H9 (cell line): ENCODE data around the gene UNC5C. TPM values are rescaled to one million over a fixed set of nuclear protein-coding genes. Genes with fewer than 3 reads are reported as not detected.
A peak's percentile ranks its signal among the peaks of the same experiment; 100 is the strongest.

Experiments used
- DNase-seq: peaks from one replicate; pipeline ENCODE4 v3.0.0-alpha.2; 2017
- H2AFZ ChIP-seq: one replicate; pipeline ENCODE4 v1.6.1; 2013; ENCODE audit warnings: mild to moderate bottlenecking, low read length, control low read depth, moderate library complexity
- H2AK5ac ChIP-seq: 2 replicates; pipeline ENCODE4 v1.6.1; 2013; ENCODE audit warnings: low read length, control low read depth, mixed read lengths; ENCODE audit not compliant: insufficient read length
- H2BK120ac ChIP-seq: one replicate; pipeline ENCODE4 v1.6.1; 2013; ENCODE audit warnings: low read depth, mild to moderate bottlenecking, low read length, control low read depth, inconsistent platforms; ENCODE audit not compliant: poor library complexity, severe bottlenecking
- H2BK12ac ChIP-seq: 2 replicates; pipeline ENCODE4 v1.6.1; 2013; ENCODE audit warnings: low read length, control low read depth, mixed read lengths, low read depth; ENCODE audit not compliant: insufficient read length
- H2BK15ac ChIP-seq: 2 replicates; pipeline ENCODE4 v1.6.1; 2013; ENCODE audit warnings: low read depth, low read length, control low read depth
- H2BK20ac ChIP-seq: one replicate; pipeline ENCODE4 v1.6.1; 2013; ENCODE audit warnings: low read depth, mild to moderate bottlenecking, low read length, control low read depth, inconsistent platforms; ENCODE audit not compliant: poor library complexity, severe bottlenecking
- H2BK5ac ChIP-seq: 2 replicates; pipeline ENCODE4 v1.6.1; 2013; ENCODE audit warnings: low read length, control low read depth, mixed read lengths; ENCODE audit not compliant: insufficient read length
- H3K14ac ChIP-seq: 2 replicates; pipeline ENCODE4 v1.6.1; 2013; ENCODE audit warnings: low read length, control low read depth; ENCODE audit not compliant: insufficient read depth
- H3K18ac ChIP-seq: 2 replicates; pipeline ENCODE4 v1.6.1; 2013; ENCODE audit warnings: low read depth, mild to moderate bottlenecking, mixed read lengths, low read length, control low read depth; ENCODE audit not compliant: insufficient read length
- H3K23ac ChIP-seq: 2 replicates; pipeline ENCODE4 v1.6.1; 2013; ENCODE audit warnings: low read length, control low read depth, mixed read lengths, low read depth; ENCODE audit not compliant: insufficient read length
- H3K23me2 ChIP-seq: 2 replicates; pipeline ENCODE4 v1.6.1; 2013; ENCODE audit warnings: low read depth, mild to moderate bottlenecking, mixed read lengths, low read length, control low read depth; ENCODE audit not compliant: insufficient read length, poor library complexity, severe bottlenecking
- H3K27ac ChIP-seq: 2 replicates; pipeline ENCODE4 v1.5.1; 2013; ENCODE audit warnings: low read length, control low read depth, mixed read lengths, low read depth; ENCODE audit not compliant: insufficient read length
- H3K27me3 ChIP-seq: 2 replicates; pipeline ENCODE4 v1.6.1; 2013; ENCODE audit warnings: low read length, control low read depth, inconsistent platforms; ENCODE audit not compliant: insufficient read depth
- H3K4ac ChIP-seq: 2 replicates; pipeline ENCODE4 v1.6.1; 2013; ENCODE audit warnings: low read depth, mild to moderate bottlenecking, control low read depth, inconsistent platforms, low read length, moderate library complexity
- H3K4me1 ChIP-seq: 2 replicates; pipeline ENCODE4 v1.6.1; 2013; ENCODE audit warnings: low read length, control low read depth, inconsistent platforms; ENCODE audit not compliant: insufficient read depth
- H3K4me2 ChIP-seq: 2 replicates; pipeline ENCODE4 v1.6.1; 2013; ENCODE audit warnings: low read length, control low read depth, mixed read lengths; ENCODE audit not compliant: insufficient read length, insufficient read depth
- H3K56ac ChIP-seq: 2 replicates; pipeline ENCODE4 v1.6.1; 2013; ENCODE audit warnings: low read depth, mild to moderate bottlenecking, mixed read lengths, low read length, control low read depth; ENCODE audit not compliant: insufficient read length
- H3K79me1 ChIP-seq: 2 replicates; pipeline ENCODE4 v1.6.1; 2013; ENCODE audit warnings: low read depth, mild to moderate bottlenecking, moderate library complexity, low read length, control low read depth, inconsistent platforms; ENCODE audit not compliant: insufficient read depth, poor library complexity, severe bottlenecking
- H3K79me2 ChIP-seq: 2 replicates; pipeline ENCODE4 v1.6.1; 2013; ENCODE audit warnings: low read length, control low read depth, inconsistent platforms; ENCODE audit not compliant: insufficient read depth
- H3K9ac ChIP-seq: 2 replicates; pipeline ENCODE4 v1.6.1; 2013; ENCODE audit warnings: low read length, control low read depth, mixed read lengths; ENCODE audit not compliant: insufficient read length; ENCODE audit errors: extremely low read depth
- H3K9me3 ChIP-seq: one replicate; pipeline ENCODE4 v1.6.1; 2013; ENCODE audit warnings: low read depth, low read length, inconsistent platforms; ENCODE audit not compliant: control insufficient read depth
- H3T11ph ChIP-seq: one replicate; pipeline ENCODE4 v1.6.1; 2013; ENCODE audit warnings: mild to moderate bottlenecking, low read length, control low read depth, inconsistent platforms
- H4K20me1 ChIP-seq: one replicate; pipeline ENCODE4 v1.6.1; 2013; ENCODE audit not compliant: control insufficient read depth, insufficient read length, insufficient read depth
- H4K5ac ChIP-seq: 2 replicates; pipeline ENCODE4 v1.6.1; 2013; ENCODE audit warnings: low read depth, mild to moderate bottlenecking, mixed read lengths, low read length, control low read depth; ENCODE audit not compliant: insufficient read length
- H4K8ac ChIP-seq: replicated peaks from 2 replicates; pipeline ENCODE4 v1.6.1; 2013; ENCODE audit warnings: low read length, control low read depth, mixed read lengths, low read depth; ENCODE audit not compliant: insufficient read length
- H4K91ac ChIP-seq: 2 replicates; pipeline ENCODE4 v1.6.1; 2013; ENCODE audit warnings: low read depth, mild to moderate bottlenecking, moderate library complexity, mixed read lengths, low read length, control low read depth; ENCODE audit not compliant: insufficient read length
- H3K27ac Mint-ChIP-seq, 3 experiments: 2 replicates in 2 of 3; 3 replicates in 1 of 3; pipeline ENCODE4 v1.8.0; 2020 to 2021; ENCODE audit warnings: mixed read lengths in 3 of 3, mild to moderate bottlenecking in 1 of 3, moderate library complexity in 1 of 3
- H3K27me3 Mint-ChIP-seq: 2 replicates; pipeline ENCODE4 v1.8.0; 2021; ENCODE audit warnings: low read depth, mild to moderate bottlenecking, moderate library complexity, mixed read lengths
- H3K36me3 Mint-ChIP-seq, 3 experiments: 2 replicates in 2 of 3; 3 replicates in 1 of 3; pipeline ENCODE4 v1.8.0; 2020 to 2021; ENCODE audit warnings: low read depth in 3 of 3, mixed read lengths in 3 of 3; ENCODE audit not compliant: insufficient read depth in 1 of 3
- H3K4me1 Mint-ChIP-seq, 2 experiments: 2 replicates each; pipeline ENCODE4 v1.8.0; 2020; ENCODE audit warnings: mixed read lengths in 2 of 2
- H3K4me3 Mint-ChIP-seq, 2 experiments: 2 replicates in 1 of 2; 3 replicates in 1 of 2; pipeline ENCODE4 v1.8.0; 2020 to 2021; ENCODE audit warnings: mild to moderate bottlenecking in 2 of 2, mixed read lengths in 2 of 2, moderate library complexity in 1 of 2
- H3K9me3 Mint-ChIP-seq, 2 experiments: 2 replicates in 1 of 2; 3 replicates in 1 of 2; pipeline ENCODE4 v1.8.0; 2020; ENCODE audit warnings: mild to moderate bottlenecking in 2 of 2, mixed read lengths in 2 of 2, moderate library complexity in 1 of 2
- CTCF ChIP-seq: fragments of 200-600 bp; sonication (generic); conservative IDR thresholded peaks from 3 replicates; pipeline ENCODE4 v1.8.0; 2021; ENCODE audit warnings: antibody characterized with exemption, mild to moderate bottlenecking
- WGBS: extraction: QIAGEN DNeasy Blood & Tissue Kit; methylation state at CpG from one replicate; pipeline ENCODE4 v1.1.7; 2013; ENCODE audit warnings: missing lambda C conversion rate, low lambda C conversion rate, mixed read lengths; ENCODE audit not compliant: insufficient read length; ENCODE audit errors: extremely low coverage; 5-methylcytosine and 5-hydroxymethylcytosine counted together
- total RNA-seq: library from RNA; stranded (reverse); gene quantifications from 2 replicates; pipeline ENCODE4 v1.2.1, GENCODE V29; 2021

Gene UNC5C
- total RNA-seq, 1 experiment from 2014 or later: not detected

GRCh38 chr4:95547715-95548471 lies 880 bp downstream of the UNC5C start:
- H3K56ac ChIP-seq: no peak overlapping the region
- H4K20me1 ChIP-seq: no peaks in the 10 kb centered on the region
- H2BK20ac ChIP-seq: no peak overlapping the region
- H3K79me2 ChIP-seq: no peaks in the 10 kb centered on the region
- H2BK5ac ChIP-seq: no peak overlapping the region
- H4K5ac ChIP-seq: no peak overlapping the region
- no peak overlapping the region for H2BK15ac ChIP-seq
- H4K8ac ChIP-seq: no peak overlapping the region
- peak; percentile 55 for DNase-seq
- no peaks in the 10 kb centered on the region for H3K4me1 ChIP-seq
- no peaks in the 10 kb centered on the region for H3K9me3 Mint-ChIP-seq
- no peaks in the 10 kb centered on the region for H3K79me1 ChIP-seq
- peaks cover 22 to 29% of the 10 kb centered on the region in 2 experiments for H3K4me1 Mint-ChIP-seq
- peaks cover 83% of the 10 kb centered on the region for H3K27me3 Mint-ChIP-seq
- WGBS: no CpG with 5 or more reads among the region's 41 CpGs
- peak overlapping the region; percentile 75 to 97 for H3K4me3 Mint-ChIP-seq
- no peak overlapping the region for H2BK12ac ChIP-seq
- H3K9ac ChIP-seq: peak overlapping the region; percentile 28
- H2BK120ac ChIP-seq: no peak overlapping the region
- H3K14ac ChIP-seq: no peak overlapping the region
- no peak overlapping the region for H3T11ph ChIP-seq
- H3K9me3 ChIP-seq: no peaks in the 10 kb centered on the region
- peak overlapping the region; percentile 99 for H3K4me2 ChIP-seq
- H3K23ac ChIP-seq: no peak overlapping the region
- no peak for TF ChIP-seq CTCF
- no peak overlapping the region for H3K27ac ChIP-seq
- no peak overlapping the region for H3K27ac Mint-ChIP-seq
- no peaks in the 10 kb centered on the region; a peak in 1 of 7 replicates for H3K36me3 Mint-ChIP-seq
- peaks cover 30% of the 10 kb centered on the region for H3K23me2 ChIP-seq
- H2AFZ ChIP-seq: peak overlapping the region; percentile 29
- peaks cover 20% of the 10 kb centered on the region; the same call in 1 of the 2 replicates for H3K27me3 ChIP-seq
- no peak overlapping the region for H3K18ac ChIP-seq
- no peak overlapping the region for H2AK5ac ChIP-seq
- no peak overlapping the region for H4K91ac ChIP-seq
- H3K4ac ChIP-seq: no peak overlapping the region
